Calu3 (cell line): ENCODE measurements around the gene ARRB1. TPM values are rescaled to one million over a fixed set of nuclear protein-coding genes. Genes with fewer than 3 reads are reported as not detected.

Experiments
- BruUV-seq: library from RNA; stranded (reverse); fragments of 400-500 nt; replicated peaks from 2 replicates; lab custom pipeline; 2021; lab: Mats Ljungman, UMichigan
- CTCF ChIA-PET: fragments of 300-600 bp; sonication (Branson Sonifier 250); formaldehyde crosslinking; loops from one replicate; lab custom pipeline; 2022; ENCODE audit warnings: antibody characterized with exemption; lab: Charles Lee
- DNase-seq: peaks from one replicate; pipeline ENCODE4 v3.0.0; 2022
- H3K27ac Mint-ChIP-seq: one replicate; pipeline ENCODE4 v1.8.0; 2022; ENCODE audit warnings: mixed read lengths; ENCODE audit not compliant: unreplicated experiment
- H3K27me3 Mint-ChIP-seq: one replicate; pipeline ENCODE4 v1.8.0; 2022; ENCODE audit warnings: mixed read lengths; ENCODE audit not compliant: unreplicated experiment
- H3K36me3 Mint-ChIP-seq: one replicate; pipeline ENCODE4 v1.8.0; 2022; ENCODE audit warnings: mild to moderate bottlenecking, moderate library complexity, mixed read lengths; ENCODE audit not compliant: insufficient read depth, unreplicated experiment
- H3K4me1 Mint-ChIP-seq: one replicate; pipeline ENCODE4 v1.8.0; 2022; ENCODE audit warnings: mild to moderate bottlenecking, low read depth, mixed read lengths; ENCODE audit not compliant: unreplicated experiment
- H3K4me3 Mint-ChIP-seq: one replicate; pipeline ENCODE4 v1.8.0; 2022; ENCODE audit warnings: mild to moderate bottlenecking, low read depth, moderate library complexity, mixed read lengths; ENCODE audit not compliant: unreplicated experiment
- H3K9me3 Mint-ChIP-seq: one replicate; pipeline ENCODE4 v1.8.0; 2022; ENCODE audit warnings: low read depth, mixed read lengths; ENCODE audit not compliant: unreplicated experiment
- CTCF ChIP-seq: fragments of 200-600 bp; IDR thresholded peaks from one replicate; pipeline ENCODE4 v1.8.0; 2022; ENCODE audit warnings: antibody characterized with exemption; ENCODE audit not compliant: unreplicated experiment
- intact Hi-C: fragments of 100-400 bp; cut with micrococcal nuclease; formaldehyde crosslinking; loops from one replicate; pipeline ENCODE4 v1.10.0; 2022; ENCODE audit not compliant: unreplicated experiment
- total RNA-seq: library from RNA; stranded (reverse); gene quantifications from 2 replicates; pipeline ENCODE4 v1.2.3, GENCODE V29; 2022

Gene ARRB1
- total RNA-seq, 1 experiment from 2014 or later: 8.7 TPM

GRCh38 chr11:75239531-75240290, 111.8 kb downstream of the ARRB1 start:
- intact Hi-C loops: no loop called here
- Mint-ChIP-seq H3K36me3 (peaks cover 9% of the 10 kb centered on the region), H3K27me3 (peaks cover 85% of the 10 kb centered on the region), H3K4me1 (no peaks in the 10 kb centered on the region), H3K4me3 (peak overlapping the region; percentile 66), H3K9me3 (no peaks in the 10 kb centered on the region), H3K27ac (no peak overlapping the region)
- TF ChIP-seq CTCF: no peak
- CTCF ChIA-PET: interaction anchor here (1.1 kb wide), 1 partner anchor 9 kb away, joined by 4 read pairs; no protein-coding TSS in a partner anchor
- no peak for DNase-seq
- BruUV-seq: no TSS peak

- CTCF ChIA-PET: interaction anchor here (1.1 kb wide), 1 partner anchor 10 kb away, joined by 4 read pairs; no protein-coding TSS in a partner anchor
- no TSS peak for BruUV-seq
- peaks cover 9% of the 10 kb centered on the region for H3K36me3 Mint-ChIP-seq
- no peak for TF ChIP-seq CTCF
- intact Hi-C loops: no loop called here
- no peaks in the 10 kb centered on the region for H3K4me1 Mint-ChIP-seq
- H3K27me3 Mint-ChIP-seq: peaks cover 83% of the 10 kb centered on the region
- no peak overlapping the region for H3K27ac Mint-ChIP-seq
- H3K4me3 Mint-ChIP-seq: no peak overlapping the region
- DNase-seq: no peak
- peaks cover 1% of the 10 kb centered on the region for H3K9me3 Mint-ChIP-seq
Measured at GRCh38 chr11:75238595-75239440, 112.6 kb downstream of the ARRB1 start.

DNA sequence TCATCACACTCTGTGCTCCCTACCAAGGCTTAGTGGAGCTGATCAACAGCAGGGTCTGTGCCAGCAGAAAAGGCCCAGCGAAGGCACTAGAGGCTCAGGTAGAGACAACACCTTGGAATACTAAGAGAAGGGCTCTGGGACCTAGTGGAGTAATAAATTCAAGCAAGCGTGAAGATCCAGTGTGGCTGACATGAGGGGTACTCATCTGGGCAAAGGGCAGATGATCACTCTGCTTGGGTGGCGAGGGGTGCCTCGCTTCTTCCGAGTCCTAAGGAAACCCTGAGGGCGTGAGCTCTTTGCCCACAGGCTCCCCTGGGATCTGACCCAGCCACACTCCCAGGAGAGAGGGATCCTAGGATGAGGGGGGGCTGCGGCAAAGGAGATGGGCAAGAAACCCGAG, 114.4 kb downstream of the ARRB1 start:
- intact Hi-C loops: no loop called here
- DNase-seq: no peak
- H3K4me3 Mint-ChIP-seq: no peak overlapping the region
- H3K4me1 Mint-ChIP-seq: no peaks in the 10 kb centered on the region
- no peak for TF ChIP-seq CTCF
- CTCF ChIA-PET: no interaction called here
- H3K9me3 Mint-ChIP-seq: peaks cover 3% of the 10 kb centered on the region
- no peak overlapping the region for H3K27ac Mint-ChIP-seq
- H3K27me3 Mint-ChIP-seq: peaks cover 82% of the 10 kb centered on the region
- H3K36me3 Mint-ChIP-seq: peaks cover 4% of the 10 kb centered on the region
- no TSS peak for BruUV-seq

- no TSS peak for BruUV-seq
- H3K4me3 Mint-ChIP-seq: no peak overlapping the region
- TF ChIP-seq CTCF: no peak
- H3K4me1 Mint-ChIP-seq: no peaks in the 10 kb centered on the region
- peaks cover 3% of the 10 kb centered on the region for H3K9me3 Mint-ChIP-seq
- DNase-seq: no peak
- CTCF ChIA-PET: no interaction called here
- H3K27ac Mint-ChIP-seq: no peak overlapping the region
- intact Hi-C loops: no loop called here
- peaks cover 4% of the 10 kb centered on the region for H3K36me3 Mint-ChIP-seq
- peaks cover 89% of the 10 kb centered on the region for H3K27me3 Mint-ChIP-seq
Measured at GRCh38 chr11:75236062-75236461, 115.4 kb downstream of the ARRB1 start.
